Measurements from ENCODE around the gene DENND5A.
A peak's percentile ranks its signal among the peaks of the same experiment; 100 is the strongest.
"Not testable (repeated sequence)": the region's sequence is repeated elsewhere in the genome, so short reads cannot be mapped to it uniquely, and the experiment has no call there.

DENND5A gene

DNA sequence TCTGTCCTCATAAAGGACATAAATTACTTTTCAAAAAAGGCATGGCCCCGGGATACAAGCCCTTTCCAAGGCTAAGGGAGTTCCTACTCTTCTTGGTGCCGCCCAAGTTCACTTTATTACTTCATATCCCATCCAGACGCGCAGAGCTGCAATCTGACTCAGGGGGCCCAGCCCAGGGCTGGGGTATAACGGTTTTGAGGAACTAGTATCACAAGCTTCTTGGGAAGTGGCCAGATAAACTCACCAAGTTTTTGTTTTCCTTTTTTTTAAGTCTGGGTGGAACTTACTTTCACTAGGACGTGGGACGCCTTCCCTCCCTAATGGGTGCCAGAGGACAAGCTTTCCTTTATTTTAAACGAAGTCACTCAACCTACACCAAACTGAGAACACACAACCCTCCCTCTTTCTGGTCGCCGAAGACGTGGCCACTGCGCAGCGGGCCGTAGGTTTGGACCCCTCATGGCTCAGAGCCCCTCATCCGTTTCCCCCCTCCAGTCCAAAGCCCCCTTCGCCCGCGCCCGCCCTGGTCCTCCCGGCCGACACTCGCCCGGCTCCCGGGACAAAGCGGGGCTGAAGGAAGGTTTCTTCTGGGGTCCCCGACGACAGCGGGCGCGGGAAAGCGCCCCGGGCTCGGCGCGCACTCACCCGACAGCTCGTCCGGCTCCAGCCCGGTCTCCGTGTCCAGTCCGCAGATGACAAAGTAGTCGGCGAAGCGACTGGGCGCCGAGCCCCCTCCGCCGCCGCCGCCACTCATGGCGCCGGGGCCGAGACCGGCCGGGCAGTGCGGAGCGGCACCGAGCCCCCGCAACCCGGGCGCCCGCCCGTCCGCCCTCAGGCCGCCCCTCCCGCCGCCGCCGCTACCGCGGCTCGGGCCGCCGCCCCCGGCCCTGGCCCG is 587 bp downstream of the DENND5A start:
- DNase-seq (ENCODE audit: low spot score) = no peak

DNA sequence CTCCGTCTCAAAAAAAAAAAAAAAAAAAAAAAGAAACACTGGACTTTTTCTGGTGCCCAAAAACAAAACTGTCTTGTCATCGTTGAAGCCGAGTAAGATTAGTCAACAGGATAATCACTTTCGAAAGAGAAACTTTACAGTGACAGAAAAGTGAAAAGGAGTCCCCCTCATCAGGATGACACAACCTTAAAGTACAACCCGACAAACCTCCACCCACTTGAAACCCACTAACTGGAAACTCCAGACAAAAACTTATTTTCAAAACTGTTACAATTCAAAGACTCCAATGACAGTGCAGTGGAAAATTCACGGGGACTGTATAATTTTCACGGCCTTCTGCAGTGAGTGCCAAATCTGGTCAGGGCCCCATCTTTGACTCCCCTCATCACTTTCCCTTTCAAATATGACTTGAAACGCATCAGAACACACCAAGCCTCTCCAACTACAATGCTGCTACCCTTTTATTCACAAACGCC is 1.3 kb downstream of the DENND5A start:
- DNase-seq (ENCODE audit: low spot score) = peak; percentile 82

DNA sequence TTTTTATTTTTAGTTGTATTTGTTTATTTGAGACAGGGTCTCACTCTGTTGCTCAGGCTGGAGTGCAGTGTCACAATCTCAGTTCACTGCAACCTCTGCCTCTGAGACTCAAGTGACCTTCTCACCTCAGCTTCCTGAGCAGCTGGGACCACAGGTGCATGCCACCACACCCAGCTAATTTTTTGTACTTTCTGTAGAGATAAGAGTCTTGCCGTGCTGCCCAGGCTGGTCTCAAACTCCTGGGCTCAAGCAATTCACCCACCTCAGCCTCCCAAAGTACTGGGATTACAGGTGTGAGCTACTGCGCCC is 4.4 kb downstream of the DENND5A start:
- DNase-seq (ENCODE audit: low spot score) = not testable (repeated sequence)

DNA sequence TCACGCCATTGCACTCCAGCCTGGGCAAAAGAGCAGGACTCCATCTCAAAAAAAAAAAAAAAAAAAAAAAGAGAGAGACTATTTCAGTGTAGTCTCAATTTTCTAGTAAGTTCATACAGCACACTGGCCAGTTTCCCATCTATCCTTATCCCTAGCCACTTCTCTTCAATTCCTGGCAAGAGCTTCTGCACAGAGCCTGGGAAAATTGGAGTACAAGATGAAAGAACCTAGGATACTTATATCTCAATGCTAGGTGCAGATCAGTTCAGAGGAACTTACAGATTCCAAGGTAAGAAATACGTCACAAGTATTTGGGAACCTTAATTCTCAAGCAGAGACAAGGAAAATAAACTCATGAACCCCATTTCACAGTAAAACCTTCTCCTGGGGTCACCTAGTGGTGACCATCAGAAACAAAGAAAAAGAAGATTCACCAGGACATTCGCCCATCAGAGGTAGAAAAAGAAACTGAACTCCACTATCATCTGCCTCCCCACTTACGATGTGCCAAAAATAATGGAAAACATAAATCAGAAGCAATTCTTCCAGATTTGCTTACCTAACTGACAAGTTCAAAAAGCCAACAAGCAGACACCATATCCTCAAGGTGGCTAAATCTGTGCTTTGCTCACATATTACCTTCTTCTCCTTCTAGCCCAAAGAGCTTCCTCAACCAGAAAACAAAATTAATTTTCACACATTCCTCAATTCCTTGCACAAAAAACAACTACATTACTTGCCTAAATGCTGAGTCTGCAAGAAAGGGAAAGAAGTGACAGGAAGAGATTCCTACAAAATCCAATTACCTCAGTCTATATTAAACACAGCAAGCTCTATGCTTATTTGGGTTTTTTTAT is 4.9 kb downstream of the DENND5A start:
- no peak for DNase-seq (ENCODE audit: low spot score)

DNA sequence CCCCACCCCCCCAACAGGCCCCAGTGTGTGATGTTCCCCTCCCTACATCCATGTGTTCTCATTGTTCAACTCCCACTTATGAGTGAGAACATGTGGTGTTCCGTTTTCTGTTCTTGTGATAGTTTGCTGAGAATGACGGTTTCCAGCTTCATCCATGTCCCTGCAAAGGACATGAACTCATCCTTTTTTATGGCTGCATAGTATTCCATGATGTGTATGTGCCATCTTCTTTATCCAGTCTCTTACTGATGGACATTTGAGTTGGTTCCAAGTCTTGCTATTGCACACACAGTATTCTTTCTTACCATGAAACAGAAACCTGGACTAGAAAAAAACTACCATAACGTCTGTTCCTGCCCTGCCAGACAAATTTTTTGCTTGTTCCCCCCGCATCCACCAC is 6.9 kb downstream of the DENND5A start:
- not testable (repeated sequence) for DNase-seq (ENCODE audit: low spot score)

DNA sequence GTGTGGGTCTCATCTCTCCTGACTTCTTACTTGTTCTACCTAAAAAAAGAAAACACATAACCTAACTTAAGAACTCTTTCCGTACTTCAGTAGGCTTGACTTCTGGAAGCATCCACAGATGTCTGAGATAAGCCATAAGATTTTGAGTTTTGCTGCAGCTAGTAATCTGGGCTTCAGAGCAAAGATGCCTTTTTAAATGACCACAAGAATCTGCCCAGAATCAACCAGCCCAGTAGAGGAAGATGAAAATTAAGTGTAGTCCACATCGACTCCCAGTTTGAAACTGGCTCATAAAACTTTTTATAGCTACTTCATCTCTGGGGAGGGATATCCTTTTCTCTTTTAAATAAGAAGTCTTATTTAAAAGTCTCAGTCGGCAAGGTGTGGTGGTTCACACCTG is 10.7 kb downstream of the DENND5A start:
- no peak for DNase-seq (ENCODE audit: low spot score)

DNA sequence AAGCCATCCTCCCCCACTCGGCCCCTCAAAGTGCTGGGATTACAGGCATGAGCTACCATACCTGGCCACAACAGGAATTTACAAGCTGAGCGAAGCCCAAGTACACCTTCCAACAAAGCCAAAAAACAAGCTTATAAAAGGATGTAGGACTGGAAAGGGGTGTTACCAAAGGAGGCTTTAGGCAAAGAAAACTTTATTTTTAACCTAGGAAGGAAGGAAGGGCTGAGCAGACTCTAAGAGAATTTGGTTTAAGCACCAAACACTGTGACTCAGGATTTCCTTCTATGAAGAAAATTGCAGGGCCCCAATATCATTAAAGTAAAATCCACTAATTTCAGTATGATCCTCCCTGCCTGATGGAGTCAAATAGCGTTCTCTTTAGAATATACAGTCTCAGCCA is 12.1 kb downstream of the DENND5A start:
- no peak for DNase-seq (ENCODE audit: low spot score)

DNA sequence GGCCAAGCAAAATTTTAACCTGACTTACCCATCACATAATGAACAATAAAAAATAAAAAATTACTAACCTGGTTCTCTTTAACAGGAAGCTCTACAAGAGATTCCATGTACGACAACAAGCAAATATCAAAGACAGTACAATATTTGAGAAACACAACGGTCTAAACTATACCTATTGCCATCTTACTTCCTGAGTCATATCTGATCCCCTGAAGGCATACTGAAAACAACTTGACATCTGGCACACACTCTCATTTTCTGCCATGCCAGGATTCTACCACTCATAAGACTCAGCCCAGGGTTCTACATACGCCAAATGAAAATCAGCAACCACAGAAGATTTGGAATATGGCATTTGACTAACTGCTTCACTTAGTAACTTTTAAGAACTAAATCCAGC is 13.8 kb downstream of the DENND5A start:
- DNase-seq (ENCODE audit: low spot score) = peak; percentile 46

DNA sequence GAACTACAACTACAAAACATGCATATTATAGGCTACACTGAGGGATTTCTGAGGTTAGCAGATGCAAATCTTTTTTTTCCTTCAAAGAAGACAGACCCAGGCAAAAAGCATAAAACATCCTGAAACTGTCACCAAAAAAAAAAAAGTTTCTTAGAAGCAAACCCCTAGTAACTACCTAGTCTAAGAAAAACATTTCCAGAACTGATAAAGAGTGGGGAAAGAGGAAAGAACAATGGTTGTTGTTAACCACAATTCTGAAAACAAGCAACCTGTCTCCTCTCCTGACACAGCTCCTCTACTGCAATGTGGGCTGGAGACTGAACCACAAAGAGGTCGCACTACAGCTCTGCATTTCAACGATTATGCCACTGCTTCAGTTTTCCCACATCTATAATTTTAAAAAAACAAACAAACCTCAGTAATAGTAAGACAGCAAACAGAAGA is 15.0 kb downstream of the DENND5A start:
- DNase-seq (ENCODE audit: low spot score) = peak; percentile 67

DNA sequence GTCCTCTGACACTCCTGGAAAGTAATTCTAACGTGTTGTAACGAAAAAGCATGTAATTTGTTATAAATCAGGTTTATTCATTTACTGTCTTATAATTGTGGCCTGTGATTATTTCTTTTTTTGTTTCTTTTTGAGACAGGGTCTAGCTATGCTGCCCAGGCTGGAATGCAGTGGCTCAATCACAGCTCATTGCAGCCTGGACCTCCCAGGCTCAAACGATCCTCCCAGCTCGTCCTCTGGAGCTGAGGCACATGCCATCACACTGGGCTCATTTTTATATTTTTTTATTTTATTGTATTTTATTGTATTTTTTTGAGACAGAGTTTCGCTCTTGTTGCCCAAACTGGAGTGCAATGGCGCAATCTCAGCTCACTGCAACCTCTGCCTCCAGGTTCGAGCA is 15.9 kb downstream of the DENND5A start:
- DNase-seq (ENCODE audit: low spot score) = no peak

DNA sequence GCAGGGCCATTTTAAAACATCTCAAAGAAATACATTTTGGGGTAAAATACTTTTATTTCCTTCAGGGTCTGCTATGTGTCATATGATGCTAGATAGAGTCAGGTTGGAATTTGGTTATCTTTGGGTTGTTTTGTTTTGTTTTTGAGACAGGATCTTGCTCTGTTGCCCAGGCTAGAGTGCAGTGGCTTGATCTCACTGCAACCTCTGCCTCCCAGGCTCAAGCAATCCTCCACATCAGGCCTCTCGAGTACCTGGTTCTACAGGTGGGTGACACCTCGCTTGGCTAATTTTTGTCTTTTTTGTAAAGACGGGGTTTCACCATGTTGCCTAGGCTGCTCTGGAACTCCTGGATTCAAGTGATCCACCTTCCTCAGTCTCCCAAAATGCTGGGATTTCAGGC is 17.3 kb downstream of the DENND5A start:
- no peak for DNase-seq (ENCODE audit: low spot score)

DNA sequence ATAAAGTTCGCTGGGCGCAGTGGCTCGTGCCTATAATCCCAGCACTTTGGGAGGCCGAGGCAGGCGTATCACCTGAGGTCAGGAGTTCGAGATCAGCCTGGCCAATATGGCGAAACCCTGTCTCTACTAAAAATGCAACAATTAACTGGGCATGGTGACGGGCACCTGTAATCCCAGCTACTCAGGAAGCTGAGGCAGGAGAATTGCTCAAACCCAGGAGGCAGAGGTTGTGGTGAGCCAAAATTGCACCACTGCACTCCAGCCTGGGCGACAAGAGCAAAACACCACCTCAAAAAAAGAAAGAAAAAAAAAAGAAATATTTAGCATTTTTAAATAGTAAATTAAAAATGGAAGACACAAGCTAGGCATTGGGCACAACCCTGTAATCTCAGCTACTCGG is 28.9 kb downstream of the DENND5A start:
- not testable (repeated sequence) for DNase-seq (ENCODE audit: low spot score)

DNA sequence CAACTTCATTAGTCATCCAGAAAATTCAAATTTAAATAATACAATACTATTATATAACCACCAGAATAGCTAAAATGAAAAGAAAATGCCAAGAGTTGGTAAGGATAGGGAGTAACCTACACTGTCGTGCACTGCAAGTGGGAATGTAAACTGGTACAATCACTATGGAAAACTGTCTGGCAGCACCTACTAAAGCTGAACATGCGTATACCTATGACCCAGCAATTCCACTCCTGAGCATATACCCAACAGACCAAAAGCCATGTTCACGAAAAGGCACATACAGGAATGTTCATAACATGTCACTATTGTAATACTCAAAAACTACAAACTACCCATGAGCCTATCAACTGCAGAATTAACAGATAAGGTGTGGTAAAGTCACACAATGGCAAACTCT is 32.7 kb downstream of the DENND5A start:
- no peak for DNase-seq (ENCODE audit: low spot score)

DNA sequence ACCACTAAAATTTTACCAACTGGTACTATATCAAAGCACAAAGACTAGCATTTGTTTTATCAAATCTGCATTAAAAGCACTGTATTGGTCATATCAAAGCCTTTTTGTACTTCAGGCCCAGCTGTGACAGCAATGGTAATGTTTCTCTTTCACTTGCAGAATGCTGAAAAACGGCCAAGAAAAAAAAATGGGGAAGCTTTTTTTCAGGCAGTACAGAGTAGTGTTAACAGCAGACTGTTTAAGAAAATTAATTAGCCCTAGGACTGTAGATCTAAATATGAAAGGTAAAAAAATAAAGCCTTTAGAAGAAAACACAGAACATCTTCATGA is 33.3 kb downstream of the DENND5A start:
- no peak for DNase-seq (ENCODE audit: low spot score)

DNA sequence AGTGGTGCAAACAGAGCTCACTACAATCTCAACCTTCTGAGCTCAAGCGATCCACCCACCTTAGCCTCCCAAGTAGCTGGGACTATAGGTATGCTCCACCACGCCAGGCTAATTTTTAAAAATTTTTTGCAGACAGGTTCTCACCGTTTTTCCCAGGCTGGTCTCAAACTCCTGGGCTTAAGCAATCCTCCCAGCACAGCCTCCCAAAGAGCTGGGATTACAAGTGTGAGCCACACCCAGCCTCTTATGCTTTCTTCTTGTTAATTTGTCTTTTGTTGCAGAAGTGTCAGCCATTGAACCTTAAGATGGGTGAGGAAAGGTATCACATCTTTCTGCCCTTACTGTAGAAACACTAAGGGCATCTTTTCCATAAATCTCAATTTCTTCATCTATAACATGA is 34.9 kb downstream of the DENND5A start:
- no peak for DNase-seq (ENCODE audit: low spot score)

DNA sequence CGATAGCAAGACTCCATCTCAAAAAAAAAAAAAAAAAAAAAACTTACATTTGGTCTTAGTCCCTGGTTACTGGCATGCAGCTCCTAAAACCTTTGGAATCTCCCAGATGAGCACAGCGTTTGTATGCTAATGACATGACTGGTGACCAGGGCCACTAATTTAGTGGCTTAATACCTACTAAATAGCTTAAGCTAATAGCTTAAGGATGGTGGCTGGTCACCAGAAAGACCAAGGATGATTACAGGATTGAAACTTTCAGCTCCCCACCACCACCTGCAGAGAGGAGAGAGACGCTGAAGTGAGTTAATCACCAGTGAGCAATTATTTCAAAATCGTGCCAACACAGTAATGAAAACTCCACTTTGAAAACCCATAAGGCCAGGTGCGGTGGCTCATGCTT is 37.1 kb downstream of the DENND5A start:
- no peak for DNase-seq (ENCODE audit: low spot score)

DNA sequence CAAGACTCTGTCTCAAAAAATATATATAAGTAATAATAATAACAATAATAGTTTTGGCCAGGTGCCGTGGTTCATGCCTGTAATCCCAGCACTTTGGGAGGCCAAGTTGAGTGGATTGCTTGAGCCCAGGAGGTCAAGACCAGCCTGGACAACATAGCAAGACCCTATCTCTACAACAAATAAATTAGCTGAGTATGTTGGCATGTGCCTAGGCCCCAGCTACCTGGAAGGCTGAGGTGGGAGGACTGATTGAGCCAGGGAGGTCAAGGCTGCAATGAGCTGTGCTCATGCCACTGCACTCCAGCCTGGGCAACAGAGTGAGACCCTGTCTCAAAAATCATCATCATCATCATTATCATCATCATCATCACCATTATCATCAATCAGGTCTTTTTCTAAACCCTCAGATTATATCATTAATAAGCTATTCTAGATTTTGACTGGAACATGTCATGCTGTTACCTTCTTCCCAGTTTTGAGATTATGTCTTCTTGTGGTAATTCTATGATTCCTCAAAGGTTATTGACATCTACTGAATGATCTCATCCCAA is 39.3 kb downstream of the DENND5A start:
- no peak for DNase-seq (ENCODE audit: low spot score)

DNA sequence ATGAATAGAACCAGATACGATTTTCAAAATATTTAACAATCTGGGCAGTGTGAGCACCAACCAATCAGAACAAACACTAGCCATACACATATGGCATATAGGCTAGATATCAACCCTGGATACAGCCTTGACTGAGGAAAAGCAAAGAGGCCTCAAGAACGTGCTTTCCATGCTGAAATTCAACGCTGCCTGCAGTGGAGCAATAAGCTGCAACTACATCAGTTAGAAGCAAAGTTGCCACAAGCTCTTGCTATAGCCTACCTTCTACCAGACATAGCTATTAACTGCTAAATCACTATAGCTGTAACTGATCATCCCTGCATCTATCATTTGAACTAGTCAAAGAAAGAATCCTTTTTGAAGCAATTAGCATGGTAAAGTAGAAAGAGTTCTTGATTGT is 42.5 kb downstream of the DENND5A start:
- no peak for DNase-seq (ENCODE audit: low spot score)

DNA sequence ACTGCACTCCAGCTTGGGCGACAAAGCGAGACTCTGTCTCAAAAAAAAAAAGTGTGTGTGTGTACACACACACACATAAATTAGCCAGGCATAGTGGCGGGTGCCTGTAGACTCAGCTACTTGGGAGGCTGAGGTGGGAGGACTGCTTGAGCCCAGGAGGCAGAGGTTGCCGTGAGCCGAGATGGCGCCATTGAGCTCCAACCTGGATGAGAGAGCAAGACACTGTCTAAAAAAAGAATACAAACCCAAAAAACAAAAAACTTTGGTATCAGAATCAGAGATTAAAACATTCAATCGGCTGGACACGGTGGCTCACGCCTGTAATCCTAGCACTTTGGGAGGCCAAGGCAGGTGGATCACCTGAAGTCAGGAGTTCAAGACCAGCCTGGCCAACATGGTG is 44.3 kb downstream of the DENND5A start:
- not testable (repeated sequence) for DNase-seq (ENCODE audit: low spot score)

DNA sequence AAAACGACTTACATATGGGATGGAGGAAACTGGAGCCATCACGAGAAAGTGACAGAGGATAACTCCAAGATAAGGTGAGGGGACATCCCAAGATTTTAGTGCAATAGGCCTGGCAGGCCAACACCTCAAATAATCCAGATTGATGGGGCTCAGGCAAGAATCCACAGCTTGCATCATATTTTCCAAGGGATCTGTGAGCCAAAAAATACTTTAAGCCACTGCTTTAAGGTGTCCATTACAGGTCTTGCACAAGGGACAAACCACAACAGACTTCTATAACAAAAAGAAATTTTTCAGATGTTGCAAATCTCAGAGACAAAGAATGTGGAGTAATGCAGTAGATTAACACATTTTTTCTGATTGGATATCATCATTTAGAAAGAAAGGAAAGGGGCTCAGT is 45.6 kb downstream of the DENND5A start:
- DNase-seq (ENCODE audit: low spot score) = no peak

DNA sequence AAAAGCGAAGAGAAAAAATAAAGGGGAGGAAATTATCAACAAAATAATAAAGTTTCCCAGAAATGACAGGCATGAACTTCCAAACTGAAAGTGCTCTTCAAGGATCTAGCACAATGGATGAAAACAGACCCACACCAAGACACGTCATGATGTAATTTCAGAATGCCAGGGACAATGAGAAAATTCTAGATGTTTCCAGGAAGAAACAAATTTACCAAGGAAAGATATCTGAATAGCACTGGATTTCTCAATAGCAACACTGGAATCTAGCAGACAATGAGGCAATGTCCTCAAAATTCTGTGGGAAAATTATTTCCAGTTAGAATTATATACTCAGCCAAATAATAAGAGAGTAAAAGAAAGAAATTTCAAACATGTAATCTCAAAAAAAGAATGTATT is 46.0 kb downstream of the DENND5A start:
- DNase-seq (ENCODE audit: low spot score) = no peak

DNA sequence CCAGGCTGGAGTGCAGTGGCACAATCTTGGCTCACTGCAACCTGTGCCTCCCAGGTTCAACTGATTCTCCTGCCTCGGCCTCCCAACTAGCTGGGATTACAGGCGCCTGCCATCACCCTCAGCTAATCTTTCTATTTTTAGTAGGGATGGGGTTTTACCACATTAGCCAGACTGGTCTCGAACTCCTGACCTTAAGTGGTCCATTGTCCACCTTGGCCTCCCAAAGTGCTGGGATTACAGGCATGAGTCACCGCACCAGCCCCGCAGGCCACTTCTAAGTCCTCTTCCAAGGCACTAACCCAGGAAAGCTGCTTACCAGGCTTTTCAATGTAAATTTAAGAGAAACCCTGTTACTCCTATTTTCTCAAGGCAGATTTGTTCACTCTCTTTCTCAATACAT is 50.4 kb downstream of the DENND5A start:
- DNase-seq (ENCODE audit: low spot score) = no peak

DNA sequence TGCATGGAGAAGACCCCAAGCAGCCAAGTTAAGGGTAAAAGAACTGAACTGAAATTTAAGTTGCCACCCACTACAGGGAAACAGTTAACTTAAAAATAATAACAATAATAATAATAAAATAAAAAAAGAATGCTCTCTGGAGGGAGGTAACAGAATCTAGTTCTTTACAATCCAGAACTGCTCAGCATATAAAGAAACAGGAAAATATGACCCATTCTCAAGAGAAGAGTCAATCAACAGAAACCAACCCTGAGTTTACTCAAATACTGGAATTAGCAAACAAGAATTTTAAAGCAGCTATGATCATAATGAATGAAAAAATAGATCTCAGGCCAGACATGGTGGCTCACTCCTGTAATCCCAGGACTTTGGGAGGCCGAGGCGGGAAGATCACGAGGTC is 53.8 kb downstream of the DENND5A start:
- no peak for DNase-seq (ENCODE audit: low spot score)

All from activated CD4-positive, alpha-beta T cell treated with anti-CD3 and anti-CD28 coated beads, Interleukin-2, Interleukin-4, amounts not matched to agents 100 ng/mL and 50 ng/mL, durations not matched to agents 16 hours and 8 hours (primary cell).